Neural progenitor cell (in vitro differentiated cells): ENCODE data around the gene RHBDD1. TPM values are rescaled to one million over a fixed set of nuclear protein-coding genes. Genes with fewer than 3 reads are reported as not detected.

Experiments
- DNase-seq: peaks from one replicate; pipeline ENCODE4 v3.0.0-alpha.2; 2016; ENCODE audit warnings: low spot score
- H2AFZ ChIP-seq: fragments of 200-600 bp; sonication (generic); replicated peaks from 2 replicates; pipeline ENCODE4 v1.6.1; 2016; ENCODE audit warnings: antibody characterized with exemption
- H3F3A ChIP-seq: fragments of 200-600 bp; sonication (generic); 2 replicates; pipeline ENCODE4 v1.6.1; 2016; ENCODE audit warnings: antibody characterized with exemption, low read depth
- H3K27ac ChIP-seq: fragments of 200-600 bp; sonication (generic); 2 replicates; pipeline ENCODE4 v1.5.1; 2016; ENCODE audit warnings: mild to moderate bottlenecking
- H3K27me3 ChIP-seq: fragments of 200-600 bp; sonication (generic); 2 replicates; pipeline ENCODE4 v1.6.1; 2016; ENCODE audit warnings: mild to moderate bottlenecking, moderate library complexity
- H3K36me3 ChIP-seq: fragments of 200-600 bp; sonication (generic); 2 replicates; pipeline ENCODE4 v1.5.1; 2016
- H3K4me1 ChIP-seq: fragments of 200-600 bp; sonication (generic); 2 replicates; pipeline ENCODE4 v1.6.1; 2016; ENCODE audit warnings: mixed run types
- H3K4me2 ChIP-seq: fragments of 200-600 bp; sonication (generic); 2 replicates; pipeline ENCODE4 v1.6.1; 2016
- H3K4me3 ChIP-seq: fragments of 200-600 bp; sonication (generic); 2 replicates; pipeline ENCODE4 v1.5.1; 2016
- H3K79me2 ChIP-seq: fragments of 200-600 bp; sonication (generic); 2 replicates; pipeline ENCODE4 v1.6.1; 2016; ENCODE audit warnings: low read depth
- H3K9ac ChIP-seq: fragments of 200-600 bp; sonication (generic); 2 replicates; pipeline ENCODE4 v1.6.1; 2016
- H3K9me3 ChIP-seq: fragments of 200-600 bp; sonication (generic); 2 replicates; pipeline ENCODE4 v1.5.1; 2016; ENCODE audit warnings: low read depth
- H4K20me1 ChIP-seq: fragments of 200-600 bp; sonication (generic); 2 replicates; pipeline ENCODE4 v1.6.1; 2016; ENCODE audit warnings: low read depth
- H3K27ac Mint-ChIP-seq: 3 replicates; pipeline ENCODE4 v1.8.0; 2021; ENCODE audit warnings: mixed read lengths
- H3K27me3 Mint-ChIP-seq: 2 replicates; pipeline ENCODE4 v1.8.0; 2022; ENCODE audit warnings: low read depth, mild to moderate bottlenecking, inconsistent platforms, moderate library complexity, mixed read lengths; ENCODE audit not compliant: insufficient read depth
- H3K36me3 Mint-ChIP-seq: 3 replicates; pipeline ENCODE4 v1.8.0; 2021; ENCODE audit warnings: mixed read lengths
- H3K4me1 Mint-ChIP-seq: 3 replicates; pipeline ENCODE4 v1.8.0; 2021; ENCODE audit warnings: mixed read lengths
- H3K4me3 Mint-ChIP-seq: 3 replicates; pipeline ENCODE4 v1.8.0; 2021; ENCODE audit warnings: mild to moderate bottlenecking, moderate library complexity, mixed read lengths
- H3K9me3 Mint-ChIP-seq: 3 replicates; pipeline ENCODE4 v1.8.0; 2020; ENCODE audit warnings: mixed read lengths
- CTCF ChIP-seq: fragments of 200-600 bp; sonication (generic); IDR thresholded peaks from 2 replicates; pipeline ENCODE4 v1.5.1; 2017; ENCODE audit warnings: antibody characterized with exemption, mild to moderate bottlenecking
- EZH2 ChIP-seq: fragments of 200-600 bp; sonication (generic); IDR thresholded peaks from 2 replicates; pipeline ENCODE4 v1.6.1; 2017; ENCODE audit warnings: antibody characterized with exemption, mild to moderate bottlenecking, moderate library complexity
- EZH2phosphoT487 ChIP-seq: fragments of 200-600 bp; sonication (generic); IDR thresholded peaks from 2 replicates; pipeline ENCODE4 v1.6.1; 2017; ENCODE audit warnings: antibody characterized with exemption
- total RNA-seq: library from RNA; depleted of rRNA; stranded (reverse); fragments of >200 nt; gene quantifications from 2 replicates; pipeline ENCODE4 v1.2.3, GENCODE V29; 2015; ENCODE audit warnings: low replicate concordance

The RHBDD1 gene
- total RNA-seq, 1 donor from 2014 or later: 15.1 TPM

DNA sequence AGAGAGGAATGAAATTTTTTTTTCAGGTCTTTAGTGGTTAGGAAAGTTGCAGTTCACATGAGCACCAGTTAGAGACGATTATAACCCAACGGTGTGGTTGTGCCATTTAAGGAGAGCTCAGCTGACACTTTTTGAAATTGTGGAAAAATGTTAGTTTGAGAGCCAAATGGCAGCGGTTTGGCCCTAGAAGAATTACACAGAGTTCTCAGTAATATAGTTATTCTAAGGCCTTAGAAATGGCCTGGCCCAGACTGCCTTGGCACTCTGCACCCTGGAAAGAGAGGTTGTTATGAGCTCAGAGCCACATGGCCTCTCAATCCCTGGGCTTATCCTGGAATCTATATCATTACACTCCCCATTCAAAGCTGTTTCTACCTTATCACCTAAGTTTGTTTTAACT is 117.4 kb downstream of the RHBDD1 start:
- Mint-ChIP-seq H3K36me3 (peaks cover 3% of the 10 kb centered on the region), H3K4me3 (no peak overlapping the region), H3K9me3 (peaks cover 2% of the 10 kb centered on the region), H3K27ac (no peak overlapping the region), H3K4me1 (no peaks in the 10 kb centered on the region), H3K27me3 (no peaks in the 10 kb centered on the region)
- no peak overlapping the region for H2AFZ ChIP-seq
- no peaks in the 10 kb centered on the region for H3K27me3 ChIP-seq
- no peak overlapping the region for H3K9ac ChIP-seq
- no peaks in the 10 kb centered on the region for H3K9me3 ChIP-seq
- H3K36me3 ChIP-seq: no peaks in the 10 kb centered on the region
- H3K79me2 ChIP-seq: no peaks in the 10 kb centered on the region
- DNase-seq: no peak
- H3K4me2 ChIP-seq: no peak overlapping the region
- H3K4me1 ChIP-seq: no peaks in the 10 kb centered on the region
- H4K20me1 ChIP-seq: no peaks in the 10 kb centered on the region
- H3K27ac ChIP-seq: no peak overlapping the region
- TF ChIP-seq CTCF: no peak
- TF ChIP-seq EZH2phosphoT487: no peak
- no peak for TF ChIP-seq EZH2
- H3F3A ChIP-seq: no peaks in the 10 kb centered on the region
- no peak overlapping the region for H3K4me3 ChIP-seq

GRCh38 chr2:226953826-226954225 is 118.0 kb downstream of the RHBDD1 start:
- Mint-ChIP-seq H3K4me3 (no peak overlapping the region), H3K36me3 (peaks cover 3% of the 10 kb centered on the region), H3K27ac (no peak overlapping the region), H3K9me3 (peaks cover 5% of the 10 kb centered on the region), H3K4me1 (no peaks in the 10 kb centered on the region), H3K27me3 (no peaks in the 10 kb centered on the region)
- Histone ChIP-seq H3K9me3 (no peaks in the 10 kb centered on the region), H2AFZ (no peak overlapping the region), H3K4me3 (no peak overlapping the region), H3K4me2 (no peak overlapping the region), H3K4me1 (no peaks in the 10 kb centered on the region), H3K79me2 (no peaks in the 10 kb centered on the region), H4K20me1 (no peaks in the 10 kb centered on the region), H3K9ac (no peak overlapping the region), H3K27ac (no peak overlapping the region), H3K36me3 (no peaks in the 10 kb centered on the region), H3K27me3 (no peaks in the 10 kb centered on the region), H3F3A (no peaks in the 10 kb centered on the region)
- DNase-seq: no peak
- TF ChIP-seq EZH2phosphoT487 (no peak), CTCF (no peak), EZH2 (no peak)

DNA sequence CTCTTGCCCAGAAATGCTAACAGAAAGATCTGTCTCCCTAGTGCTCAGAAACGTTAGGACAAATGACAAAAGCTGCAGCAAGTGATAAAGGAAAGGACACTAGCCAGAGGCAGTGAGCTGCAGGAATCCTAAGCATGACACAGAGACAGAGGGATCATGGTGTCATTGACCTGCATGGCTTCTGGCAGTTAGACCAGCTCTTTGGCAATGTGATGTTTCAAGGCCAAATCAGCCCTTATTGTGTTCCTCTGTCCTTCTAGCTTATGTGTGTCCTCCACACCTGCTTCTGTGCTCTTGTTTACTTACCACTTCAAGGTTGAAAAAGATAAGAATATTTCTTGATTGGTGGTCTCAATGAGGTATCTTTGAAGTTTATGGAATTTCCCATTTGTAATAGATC is 120.8 kb downstream of the RHBDD1 start:
- no peak overlapping the region for H2AFZ ChIP-seq
- H3K9ac ChIP-seq: no peak overlapping the region
- no peak overlapping the region for H3K4me3 Mint-ChIP-seq
- peaks cover 9% of the 10 kb centered on the region for H3K9me3 Mint-ChIP-seq
- H3K27ac Mint-ChIP-seq: no peak overlapping the region
- no peaks in the 10 kb centered on the region for H3K9me3 ChIP-seq
- no peaks in the 10 kb centered on the region for H3K27me3 ChIP-seq
- H3K79me2 ChIP-seq: no peaks in the 10 kb centered on the region
- DNase-seq: no peak
- no peaks in the 10 kb centered on the region for H3K27me3 Mint-ChIP-seq
- H3K4me3 ChIP-seq: no peak overlapping the region
- H3K36me3 ChIP-seq: no peaks in the 10 kb centered on the region
- no peak overlapping the region for H3K27ac ChIP-seq
- no peaks in the 10 kb centered on the region for H3K4me1 Mint-ChIP-seq
- TF ChIP-seq EZH2phosphoT487: no peak
- no peak for TF ChIP-seq CTCF
- TF ChIP-seq EZH2: no peak
- no peak overlapping the region for H3K4me2 ChIP-seq
- H3F3A ChIP-seq: no peaks in the 10 kb centered on the region
- no peaks in the 10 kb centered on the region for H4K20me1 ChIP-seq
- peaks cover 3% of the 10 kb centered on the region for H3K36me3 Mint-ChIP-seq
- no peaks in the 10 kb centered on the region for H3K4me1 ChIP-seq
